Left lung (tissue), 10 donors: ENCODE measurements around the gene IP6K3. TPM values are rescaled to one million over a fixed set of nuclear protein-coding genes. Genes with fewer than 3 reads are reported as not detected.
A peak's percentile ranks its signal among the peaks of the same experiment; 100 is the strongest.

Experiments used
- ATAC-seq: fragments of 200-7000 bp; cut with Tn5 transposase; one replicate; pipeline ENCODE4 v1.9.1; 2020; ENCODE audit warnings: moderate library complexity
- DNase-seq, 4 donors: peaks; one replicate each; pipeline ENCODE4 v3.0.0-alpha.2; 2013 to 2020
- H3K27ac ChIP-seq, 2 donors: fragments of 200-600 bp; sonication (generic) in 1 of 2; one replicate each; pipeline versions ENCODE4 v1.5.0 to v1.8.0; 2020 to 2021
- H3K27me3 ChIP-seq, 2 donors: fragments of 200-600 bp; sonication (generic) in 1 of 2; one replicate each; pipeline versions ENCODE4 v1.5.0 to v1.8.0; 2020 to 2021
- H3K36me3 ChIP-seq, 2 donors: fragments of 200-600 bp; sonication (generic) in 1 of 2; one replicate each; pipeline versions ENCODE4 v1.5.0 to v1.8.0; 2020 to 2021
- H3K4me1 ChIP-seq, 2 donors: fragments of 200-600 bp; one replicate each; pipeline ENCODE4 v1.8.0; 2021
- H3K4me3 ChIP-seq, 2 donors: fragments of 200-600 bp; sonication (generic) in 1 of 2; one replicate each; pipeline versions ENCODE4 v1.5.0 to v1.8.0; 2020 to 2021; ENCODE audit warnings: mild to moderate bottlenecking in 1 of 2
- H3K9me3 ChIP-seq, 2 donors: fragments of 200-600 bp; sonication (generic) in 1 of 2; one replicate each; pipeline versions ENCODE4 v1.5.0 to v1.8.0; 2020 to 2021
- intact Hi-C, 2 donors: fragments of 100-400 bp; cut with DNase I; formaldehyde crosslinking; loops; one replicate each; pipeline versions ENCODE4 v1.11.2 to v1.14.2; 2022
- polyA plus RNA-seq, 6 donors: library from polyadenylated mRNA; unstranded; fragments of 120-200 nt; gene quantifications; one replicate each; pipeline ENCODE4 v1.2.1, GENCODE V29; 2013; ENCODE audit not compliant: insufficient read length in 6 of 6
- total RNA-seq, 2 donors: library from RNA; stranded (reverse); fragmentation: NEBNext Ultra II Directional; extraction: Animal tissue kit (Norgen Biotek cat#: 25700); gene quantifications; one replicate each; pipeline ENCODE4 v1.2.1, GENCODE V29; 2021
- TF ChIP-seq, protein P1 (sequence below), 2 donors: fragments of 200-600 bp; sonication (generic) in 1 of 2; IDR thresholded peaks; one replicate each; pipeline versions ENCODE4 v1.5.0 to v1.8.0; 2021; ENCODE audit warnings: antibody characterized with exemption in 2 of 2
- donor health status: DM: no; HTN: yes; CAD: no.
- donor health status: DM: no; HTN: no; CAD: no.

IP6K3 gene
- total and polyA plus RNA-seq, 8 donors, result 0.87 to 5.4 (median 3.3) TPM

DNA sequence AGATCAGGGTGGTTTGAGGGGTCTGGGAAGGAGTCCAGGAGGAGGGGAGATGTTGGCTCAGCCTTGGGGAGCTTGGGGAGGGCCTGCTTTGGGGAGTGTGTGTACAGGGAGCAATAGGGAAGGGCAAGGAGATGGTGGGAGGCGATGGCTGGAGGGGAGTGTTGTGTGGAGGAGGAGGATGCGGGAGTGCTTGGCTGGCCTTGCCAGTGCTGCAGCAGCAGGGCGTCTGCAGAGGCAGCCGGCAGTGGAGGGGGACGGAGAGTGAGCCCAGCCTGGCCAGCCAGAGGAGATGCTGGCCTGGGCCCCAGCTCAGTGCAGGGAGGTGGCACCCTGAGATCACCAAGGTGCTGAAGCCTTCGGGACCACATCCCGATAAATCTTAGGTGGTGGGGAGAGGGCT, 3.9 kb downstream of the IP6K3 start:
- Histone ChIP-seq H3K36me3 (no peaks in the 10 kb centered on the region), H3K27ac (no peak overlapping the region), H3K9me3 (no peaks in the 10 kb centered on the region), H3K4me1 (peaks cover 7 to 22% of the 10 kb centered on the region in 2 donors), H3K27me3 (no peaks in the 10 kb centered on the region), H3K4me3 (no peak overlapping the region)
- ATAC-seq, result no peak
- DNase-seq, result peak in 2 of 4 donors; percentile 37 to 73
- intact Hi-C loops, result no loop called here
- TF ChIP-seq, protein P1, sequence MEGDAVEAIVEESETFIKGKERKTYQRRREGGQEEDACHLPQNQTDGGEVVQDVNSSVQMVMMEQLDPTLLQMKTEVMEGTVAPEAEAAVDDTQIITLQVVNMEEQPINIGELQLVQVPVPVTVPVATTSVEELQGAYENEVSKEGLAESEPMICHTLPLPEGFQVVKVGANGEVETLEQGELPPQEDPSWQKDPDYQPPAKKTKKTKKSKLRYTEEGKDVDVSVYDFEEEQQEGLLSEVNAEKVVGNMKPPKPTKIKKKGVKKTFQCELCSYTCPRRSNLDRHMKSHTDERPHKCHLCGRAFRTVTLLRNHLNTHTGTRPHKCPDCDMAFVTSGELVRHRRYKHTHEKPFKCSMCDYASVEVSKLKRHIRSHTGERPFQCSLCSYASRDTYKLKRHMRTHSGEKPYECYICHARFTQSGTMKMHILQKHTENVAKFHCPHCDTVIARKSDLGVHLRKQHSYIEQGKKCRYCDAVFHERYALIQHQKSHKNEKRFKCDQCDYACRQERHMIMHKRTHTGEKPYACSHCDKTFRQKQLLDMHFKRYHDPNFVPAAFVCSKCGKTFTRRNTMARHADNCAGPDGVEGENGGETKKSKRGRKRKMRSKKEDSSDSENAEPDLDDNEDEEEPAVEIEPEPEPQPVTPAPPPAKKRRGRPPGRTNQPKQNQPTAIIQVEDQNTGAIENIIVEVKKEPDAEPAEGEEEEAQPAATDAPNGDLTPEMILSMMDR (IDR thresholded peaks at IDR 0.05), result no peak

DNA sequence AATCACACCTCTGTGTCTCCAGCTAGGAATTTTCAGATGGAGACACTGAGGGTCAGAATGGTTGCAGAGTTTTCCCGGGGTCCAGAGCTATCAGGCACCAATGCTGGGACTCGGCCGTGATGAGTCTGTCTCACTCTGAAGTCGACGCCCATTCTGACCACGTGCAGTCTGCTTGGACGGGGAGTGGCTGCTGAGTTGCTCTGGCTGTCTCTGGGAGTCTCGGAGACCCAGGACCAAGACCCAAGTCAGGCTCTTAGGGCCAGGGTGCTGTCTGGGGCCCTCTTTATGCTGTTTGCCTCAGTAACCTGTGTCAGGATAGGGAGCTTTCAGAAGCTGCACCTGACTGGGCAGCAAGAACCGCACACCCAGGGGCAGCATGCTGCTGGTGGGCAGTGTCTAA, 4.6 kb downstream of the IP6K3 start:
- ATAC-seq (no peak), DNase-seq (peak in 1 of 4 donors; percentile 57)
- TF ChIP-seq, protein P1 (IDR thresholded peaks at IDR 0.05), result no peak
- H3K4me1 ChIP-seq, result peaks cover 7 to 22% of the 10 kb centered on the region in 2 donors
- H3K36me3 ChIP-seq, result no peaks in the 10 kb centered on the region
- H3K27me3 ChIP-seq, result no peaks in the 10 kb centered on the region
- H3K27ac ChIP-seq, result no peak overlapping the region
- intact Hi-C loops, result no loop called here
- H3K9me3 ChIP-seq, result no peaks in the 10 kb centered on the region
- H3K4me3 ChIP-seq, result no peak overlapping the region

DNA sequence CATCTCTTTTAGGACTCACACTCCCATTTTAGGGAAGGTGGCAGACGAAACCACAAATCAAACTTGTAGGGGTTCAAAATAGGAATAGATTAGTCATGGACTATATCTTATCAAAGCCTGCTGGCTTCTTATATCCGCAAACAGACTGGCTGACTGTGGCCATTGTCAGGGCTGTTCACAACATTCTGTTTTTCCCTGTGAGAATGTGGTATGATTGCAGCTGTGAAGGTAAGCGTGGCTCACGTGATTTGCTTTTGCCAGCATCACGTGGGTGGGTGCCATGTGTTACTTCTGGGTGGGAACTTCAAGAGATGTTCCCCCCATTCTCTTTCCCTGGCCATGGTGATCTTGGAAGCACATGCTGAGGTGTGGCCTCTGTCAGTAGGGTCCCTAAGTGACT, 5.9 kb downstream of the IP6K3 start:
- peaks cover 7 to 22% of the 10 kb centered on the region in 2 donors for H3K4me1 ChIP-seq
- no peaks in the 10 kb centered on the region for H3K36me3 ChIP-seq
- H3K27ac ChIP-seq, result no peak overlapping the region
- H3K27me3 ChIP-seq, result no peaks in the 10 kb centered on the region
- DNase-seq (no peak), ATAC-seq (no peak)
- intact Hi-C loops, result no loop called here
- TF ChIP-seq, protein P1 (IDR thresholded peaks at IDR 0.05), result no peak
- no peak overlapping the region for H3K4me3 ChIP-seq
- no peaks in the 10 kb centered on the region for H3K9me3 ChIP-seq

DNA sequence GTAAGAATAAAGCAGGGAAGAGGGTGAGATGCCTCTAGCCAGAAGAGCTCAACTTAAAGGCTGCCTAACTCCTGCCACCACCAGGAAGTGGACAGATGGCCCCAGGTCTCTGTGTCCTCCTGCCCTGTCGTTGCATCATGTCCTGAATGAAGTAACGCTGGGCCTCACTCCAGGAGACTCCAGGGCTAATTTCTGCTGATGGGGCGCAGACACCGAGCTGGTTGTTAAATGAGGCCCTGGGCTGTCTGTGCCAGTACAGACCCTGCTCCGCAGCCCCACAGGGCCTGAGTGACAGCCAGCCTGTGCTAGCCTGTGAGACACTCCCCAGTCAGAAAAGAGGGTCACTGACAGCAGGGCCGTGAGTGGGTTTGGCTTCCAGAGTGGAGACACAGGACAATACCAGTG, 6.5 kb downstream of the IP6K3 start:
- no peaks in the 10 kb centered on the region for H3K36me3 ChIP-seq
- no peak overlapping the region for H3K4me3 ChIP-seq
- no peaks in the 10 kb centered on the region for H3K9me3 ChIP-seq
- DNase-seq (peak in 2 of 4 donors; percentile 53 to 67), ATAC-seq (no peak)
- H3K27me3 ChIP-seq, result no peaks in the 10 kb centered on the region
- peak overlapping the region in 1 of 2 donors; percentile 59 for H3K27ac ChIP-seq
- TF ChIP-seq, protein P1 (IDR thresholded peaks at IDR 0.05), result no peak
- H3K4me1 ChIP-seq, result peaks cover 7 to 22% of the 10 kb centered on the region in 2 donors
- intact Hi-C loops, result no loop called here

DNA sequence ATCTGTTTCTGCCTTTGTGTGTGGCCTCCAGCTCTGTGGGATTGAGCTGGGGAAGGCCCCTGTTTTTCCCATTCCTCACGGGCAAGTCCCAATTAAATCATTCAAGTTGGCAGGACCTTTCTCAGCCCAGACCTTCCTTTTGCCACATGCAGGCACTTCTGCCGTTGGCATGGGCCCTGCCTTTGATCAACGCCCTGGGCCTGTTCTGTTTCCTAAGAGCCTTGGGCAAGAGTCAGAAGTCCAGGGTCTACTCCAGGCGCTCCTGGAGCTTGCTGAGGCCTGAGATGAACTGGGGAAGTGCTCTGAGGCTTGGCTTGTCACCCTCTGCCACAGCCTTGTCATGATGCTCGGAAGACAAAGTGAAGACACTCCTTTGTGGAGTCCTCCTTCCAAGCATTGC, 7.1 kb downstream of the IP6K3 start:
- TF ChIP-seq, protein P1 (IDR thresholded peaks at IDR 0.05), result no peak
- ATAC-seq (no peak), DNase-seq (peak in 1 of 4 donors; percentile 30)
- Histone ChIP-seq H3K4me1 (peaks cover 3 to 18% of the 10 kb centered on the region in 2 donors), H3K27me3 (no peaks in the 10 kb centered on the region), H3K4me3 (no peak overlapping the region), H3K36me3 (no peaks in the 10 kb centered on the region), H3K27ac (peak overlapping the region in 1 of 2 donors; percentile 59), H3K9me3 (no peaks in the 10 kb centered on the region)
- intact Hi-C loops, result no loop called here
